ENCODE results near the gene APIP.

APIP gene

GRCh38 chr11:34836958-34837856 lies 79.0 kb downstream of the APIP start:
- DNase-seq: peak; percentile 32 to 78

- DNase-seq: no peak
Measured at GRCh38 chr11:34833602-34834001, 82.6 kb downstream of the APIP start.
